CD4-positive, alpha-beta T cell treated with Interleukin-4 for 1 hour (primary cell): ENCODE results near the gene AJAP1.
A peak's percentile ranks its signal among the peaks of the same experiment; 100 is the strongest.

ENCODE experiments used
- DNase-seq, 2 donors: peaks; one replicate each; pipeline ENCODE4 v3.0.0-alpha.2; 2020 to 2022

The AJAP1 gene

GRCh38 chr1:4778056-4778455 is 123.6 kb downstream of the AJAP1 start:
- DNase-seq, result no peak

- no peak for DNase-seq
Measured at GRCh38 chr1:4781646-4782045, 127.2 kb downstream of the AJAP1 start.

- DNase-seq, result no peak
Measured at GRCh38 chr1:4784761-4785160, 130.4 kb downstream of the AJAP1 start.

- no peak for DNase-seq
Measured at GRCh38 chr1:4786055-4786454, 131.6 kb downstream of the AJAP1 start.

- DNase-seq, result no peak
Measured at GRCh38 chr1:4787551-4787950, 133.1 kb downstream of the AJAP1 start.

GRCh38 chr1:4792565-4792964 is 138.2 kb downstream of the AJAP1 start:
- no peak for DNase-seq

GRCh38 chr1:4794020-4794780 is 139.8 kb downstream of the AJAP1 start:
- no peak for DNase-seq

GRCh38 chr1:4796161-4797015 is 142.0 kb downstream of the AJAP1 start:
- no peak for DNase-seq

- DNase-seq, result no peak
Measured at GRCh38 chr1:4797016-4797410, 142.6 kb downstream of the AJAP1 start.

GRCh38 chr1:4797429-4797828 is 143.0 kb downstream of the AJAP1 start:
- DNase-seq, result no peak

GRCh38 chr1:4801192-4801924 is 146.9 kb downstream of the AJAP1 start:
- no peak for DNase-seq

- no peak for DNase-seq
Measured at GRCh38 chr1:4802024-4802423, 147.6 kb downstream of the AJAP1 start.

GRCh38 chr1:4803335-4803734 is 148.9 kb downstream of the AJAP1 start:
- no peak for DNase-seq

- no peak for DNase-seq
Measured at GRCh38 chr1:4805987-4806386, 151.6 kb downstream of the AJAP1 start.

- DNase-seq, result no peak
Measured at GRCh38 chr1:4820543-4820942, 166.1 kb downstream of the AJAP1 start.

GRCh38 chr1:4825800-4826450 is 171.5 kb downstream of the AJAP1 start:
- DNase-seq, result peak in 1 of 2 donors; percentile 2

- DNase-seq, result no peak
Measured at GRCh38 chr1:4830707-4831106, 176.3 kb downstream of the AJAP1 start.

GRCh38 chr1:4836574-4836973 is 182.2 kb downstream of the AJAP1 start:
- DNase-seq, result no peak

GRCh38 chr1:4837031-4837600 is 182.7 kb downstream of the AJAP1 start:
- no peak for DNase-seq

- no peak for DNase-seq
Measured at GRCh38 chr1:4837752-4838151, 183.3 kb downstream of the AJAP1 start.

- no peak for DNase-seq
Measured at GRCh38 chr1:4838231-4838630, 183.8 kb downstream of the AJAP1 start.
